Measurements from ENCODE around the gene ST8SIA5.
A peak's percentile ranks its signal among the peaks of the same experiment; 100 is the strongest.

Gene ST8SIA5

GRCh38 chr18:46748466-46748865, 8.4 kb downstream of the ST8SIA5 start:
- no peaks in the 10 kb centered on the region for H3K36me3 ChIP-seq (replicated peaks in 1 of 2; ENCODE audit: control insufficient read depth in 2 of 2, insufficient read depth in 2 of 2, low read length in 2 of 2)
- no peak for DNase-seq (ENCODE audit: low spot score)
- peaks cover 0 to 22% (median 2%) of the 10 kb centered on the region in 3 experiments for H3K27me3 ChIP-seq (ENCODE audit: control insufficient read depth in 3 of 3, insufficient read depth in 3 of 3, low read depth in 1 of 3, low read length in 3 of 3)
- H2AK5ac ChIP-seq (ENCODE audit: low read depth, low read length), result no peak overlapping the region
- no peaks in the 10 kb centered on the region for H3K79me1 ChIP-seq (ENCODE audit: low read depth, low read length)
- WGBS, 2 donors (ENCODE audit: extremely low coverage in 2 of 2, insufficient read length in 2 of 2, insufficient replicate concordance in 1 of 2), result no CpG with 5 or more reads among the region's 2 CpGs
- H3K4me3 ChIP-seq (ENCODE audit: low read length in 2 of 2), result no peak overlapping the region
- H3K14ac ChIP-seq (ENCODE audit: low read length), result no peak overlapping the region
- no peak overlapping the region for H2BK5ac ChIP-seq (ENCODE audit: low read length)
- no peak overlapping the region for H3K18ac ChIP-seq (ENCODE audit: low read length)
- H3K4me1 ChIP-seq (ENCODE audit: control insufficient read depth in 2 of 2, insufficient read depth in 1 of 2, low read depth in 1 of 2, low read length in 2 of 2), result no peaks in the 10 kb centered on the region
- no peak overlapping the region for H3K4me2 ChIP-seq (ENCODE audit: insufficient read depth, low read length, poor library complexity, severe bottlenecking)
- H3K27ac ChIP-seq (replicated peaks; ENCODE audit: low read length), result no peak overlapping the region
- no peak overlapping the region for H4K8ac ChIP-seq (ENCODE audit: low read depth, low read length)
- H2BK12ac ChIP-seq (ENCODE audit: low read length), result no peak overlapping the region
- no peak overlapping the region for H3K23ac ChIP-seq (ENCODE audit: low read depth, low read length, poor library complexity)
- H3K4ac ChIP-seq (ENCODE audit: low read length), result no peak overlapping the region
- no peaks in the 10 kb centered on the region for H3K9me3 ChIP-seq (replicated peaks in 1 of 2; ENCODE audit: control insufficient read depth in 2 of 2, insufficient read depth in 1 of 2, low read depth in 1 of 2, low read length in 2 of 2)
- H2AFZ ChIP-seq (ENCODE audit: low read length), result no peak overlapping the region
- no peak overlapping the region for H2BK15ac ChIP-seq (ENCODE audit: low read length)
- H4K91ac ChIP-seq (ENCODE audit: low read depth, low read length, poor library complexity), result no peak overlapping the region
- H2BK120ac ChIP-seq (ENCODE audit: low read depth, low read length), result no peak overlapping the region
- H3K9ac ChIP-seq (ENCODE audit: low read depth, low read length, poor library complexity), result no peak overlapping the region

- H4K8ac ChIP-seq (ENCODE audit: low read depth, low read length), result no peak overlapping the region
- no peak overlapping the region for H3K14ac ChIP-seq (ENCODE audit: low read length)
- no CpG with 5 or more reads among the region's 2 CpGs for WGBS, 2 donors (ENCODE audit: extremely low coverage in 2 of 2, insufficient read length in 2 of 2, insufficient replicate concordance in 1 of 2)
- H3K9ac ChIP-seq (ENCODE audit: low read depth, low read length, poor library complexity), result no peak overlapping the region
- H3K23ac ChIP-seq (ENCODE audit: low read depth, low read length, poor library complexity), result no peak overlapping the region
- no peak overlapping the region for H3K4me3 ChIP-seq (ENCODE audit: low read length in 2 of 2)
- H4K91ac ChIP-seq (ENCODE audit: low read depth, low read length, poor library complexity), result no peak overlapping the region
- H3K4me2 ChIP-seq (ENCODE audit: insufficient read depth, low read length, poor library complexity, severe bottlenecking), result no peak overlapping the region
- no peak overlapping the region for H2BK12ac ChIP-seq (ENCODE audit: low read length)
- H3K27ac ChIP-seq (replicated peaks; ENCODE audit: low read length), result no peak overlapping the region
- no peaks in the 10 kb centered on the region for H3K9me3 ChIP-seq (replicated peaks in 1 of 2; ENCODE audit: control insufficient read depth in 2 of 2, insufficient read depth in 1 of 2, low read depth in 1 of 2, low read length in 2 of 2)
- H2AK5ac ChIP-seq (ENCODE audit: low read depth, low read length), result no peak overlapping the region
- H3K79me1 ChIP-seq (ENCODE audit: low read depth, low read length), result no peaks in the 10 kb centered on the region
- no peak overlapping the region for H3K4ac ChIP-seq (ENCODE audit: low read length)
- H3K4me1 ChIP-seq (ENCODE audit: control insufficient read depth in 2 of 2, insufficient read depth in 1 of 2, low read depth in 1 of 2, low read length in 2 of 2), result peaks cover 0 to 5% of the 10 kb centered on the region in 2 donors
- DNase-seq (ENCODE audit: low spot score), result no peak
- H2AFZ ChIP-seq (ENCODE audit: low read length), result no peak overlapping the region
- no peaks in the 10 kb centered on the region for H3K27me3 ChIP-seq (ENCODE audit: control insufficient read depth in 3 of 3, insufficient read depth in 3 of 3, low read depth in 1 of 3, low read length in 3 of 3)
- no peaks in the 10 kb centered on the region for H3K36me3 ChIP-seq (replicated peaks in 1 of 2; ENCODE audit: control insufficient read depth in 2 of 2, insufficient read depth in 2 of 2, low read length in 2 of 2)
- no peak overlapping the region for H3K18ac ChIP-seq (ENCODE audit: low read length)
- H2BK15ac ChIP-seq (ENCODE audit: low read length), result no peak overlapping the region
- H2BK5ac ChIP-seq (ENCODE audit: low read length), result no peak overlapping the region
- no peak overlapping the region for H2BK120ac ChIP-seq (ENCODE audit: low read depth, low read length)
These were observed 16.8 kb downstream of the ST8SIA5 start for GRCh38 chr18:46740046-46740445.

GRCh38 chr18:46738491-46738890, 18.4 kb downstream of the ST8SIA5 start:
- Histone ChIP-seq H2BK12ac (ENCODE audit: low read length) (no peak overlapping the region), H2BK15ac (ENCODE audit: low read length) (no peak overlapping the region), H3K36me3 (replicated peaks in 1 of 2; ENCODE audit: control insufficient read depth in 2 of 2, insufficient read depth in 2 of 2, low read length in 2 of 2) (no peaks in the 10 kb centered on the region), H3K9me3 (replicated peaks in 1 of 2; ENCODE audit: control insufficient read depth in 2 of 2, insufficient read depth in 1 of 2, low read depth in 1 of 2, low read length in 2 of 2) (no peaks in the 10 kb centered on the region), H4K8ac (ENCODE audit: low read depth, low read length) (no peak overlapping the region), H3K18ac (ENCODE audit: low read length) (no peak overlapping the region), H3K27ac (replicated peaks; ENCODE audit: low read length) (no peak overlapping the region), H3K4me1 (ENCODE audit: control insufficient read depth in 2 of 2, insufficient read depth in 1 of 2, low read depth in 1 of 2, low read length in 2 of 2) (peaks cover 0 to 5% of the 10 kb centered on the region in 2 donors), H3K14ac (ENCODE audit: low read length) (no peak overlapping the region), H2BK120ac (ENCODE audit: low read depth, low read length) (no peak overlapping the region), H3K27me3 (ENCODE audit: control insufficient read depth in 3 of 3, insufficient read depth in 3 of 3, low read depth in 1 of 3, low read length in 3 of 3) (no peaks in the 10 kb centered on the region), H3K4me3 (ENCODE audit: low read length in 2 of 2) (no peak overlapping the region), H3K79me1 (ENCODE audit: low read depth, low read length) (no peaks in the 10 kb centered on the region), H2AFZ (ENCODE audit: low read length) (no peak overlapping the region), H2BK5ac (ENCODE audit: low read length) (no peak overlapping the region), H3K4ac (ENCODE audit: low read length) (no peak overlapping the region), H3K23ac (ENCODE audit: low read depth, low read length, poor library complexity) (no peak overlapping the region), H3K4me2 (ENCODE audit: insufficient read depth, low read length, poor library complexity, severe bottlenecking) (no peak overlapping the region), H4K91ac (ENCODE audit: low read depth, low read length, poor library complexity) (no peak overlapping the region), H3K9ac (ENCODE audit: low read depth, low read length, poor library complexity) (no peak overlapping the region), H2AK5ac (ENCODE audit: low read depth, low read length) (no peak overlapping the region)
- no CpG with 5 or more reads among the region's 7 CpGs for WGBS, 2 donors (ENCODE audit: extremely low coverage in 2 of 2, insufficient read length in 2 of 2, insufficient replicate concordance in 1 of 2)
- DNase-seq (ENCODE audit: low spot score), result no peak

GRCh38 chr18:46736736-46737135, 20.1 kb downstream of the ST8SIA5 start:
- Histone ChIP-seq H3K18ac (ENCODE audit: low read length) (peak overlapping the region; percentile 83), H3K9ac (ENCODE audit: low read depth, low read length, poor library complexity) (peak overlapping the region; percentile 64), H3K4ac (ENCODE audit: low read length) (no peak overlapping the region), H4K91ac (ENCODE audit: low read depth, low read length, poor library complexity) (no peak overlapping the region), H2AFZ (ENCODE audit: low read length) (no peak overlapping the region), H4K8ac (ENCODE audit: low read depth, low read length) (no peak overlapping the region), H2BK12ac (ENCODE audit: low read length) (no peak overlapping the region), H3K14ac (ENCODE audit: low read length) (no peak overlapping the region), H2BK120ac (ENCODE audit: low read depth, low read length) (no peak overlapping the region), H3K4me1 (ENCODE audit: control insufficient read depth in 2 of 2, insufficient read depth in 1 of 2, low read depth in 1 of 2, low read length in 2 of 2) (peaks cover 0 to 5% of the 10 kb centered on the region in 2 donors), H2AK5ac (ENCODE audit: low read depth, low read length) (no peak overlapping the region), H3K4me2 (ENCODE audit: insufficient read depth, low read length, poor library complexity, severe bottlenecking) (no peak overlapping the region), H3K27me3 (ENCODE audit: control insufficient read depth in 3 of 3, insufficient read depth in 3 of 3, low read depth in 1 of 3, low read length in 3 of 3) (no peaks in the 10 kb centered on the region), H2BK5ac (ENCODE audit: low read length) (no peak overlapping the region), H3K27ac (replicated peaks; ENCODE audit: low read length) (no peak overlapping the region), H3K23ac (ENCODE audit: low read depth, low read length, poor library complexity) (no peak overlapping the region), H3K36me3 (replicated peaks in 1 of 2; ENCODE audit: control insufficient read depth in 2 of 2, insufficient read depth in 2 of 2, low read length in 2 of 2) (no peaks in the 10 kb centered on the region), H2BK15ac (ENCODE audit: low read length) (no peak overlapping the region), H3K79me1 (ENCODE audit: low read depth, low read length) (no peaks in the 10 kb centered on the region), H3K9me3 (replicated peaks in 1 of 2; ENCODE audit: control insufficient read depth in 2 of 2, insufficient read depth in 1 of 2, low read depth in 1 of 2, low read length in 2 of 2) (peaks cover 0 to 3% of the 10 kb centered on the region in 2 donors), H3K4me3 (ENCODE audit: low read length in 2 of 2) (peak overlapping the region in 1 of 2 donors; percentile 9)
- no CpG with 5 or more reads among the region's 4 CpGs for WGBS, 2 donors (ENCODE audit: extremely low coverage in 2 of 2, insufficient read length in 2 of 2, insufficient replicate concordance in 1 of 2)
- no peak for DNase-seq (ENCODE audit: low spot score)
